Left kidney (tissue), 2 donors: ENCODE measurements around the gene OTUD3. TPM values are rescaled to one million over a fixed set of nuclear protein-coding genes. Genes with fewer than 3 reads are reported as not detected.
"Not testable (repeated sequence)": the region's sequence is repeated elsewhere in the genome, so short reads cannot be mapped to it uniquely, and the experiment has no call there.

Source experiments
- DNase-seq: peaks from one replicate; pipeline ENCODE4 v3.0.0-alpha.2; 2013
- polyA plus RNA-seq: library from polyadenylated mRNA; unstranded; fragments of 120-200 nt; gene quantifications from one replicate; pipeline ENCODE4 v1.2.1, GENCODE V29; 2013; ENCODE audit not compliant: insufficient read length

OTUD3 gene
- polyA plus RNA-seq, 1 donor, result 28.2 TPM

GRCh38 chr1:19918057-19918456, 35.9 kb downstream of the OTUD3 start:
- peak; percentile 88 for DNase-seq

GRCh38 chr1:19920132-19920710, 38.0 kb downstream of the OTUD3 start:
- no peak for DNase-seq

- DNase-seq, result no peak
Observed at GRCh38 chr1:19921310-19921709, 39.1 kb downstream of the OTUD3 start.

GRCh38 chr1:19922015-19922688, 40.0 kb downstream of the OTUD3 start:
- DNase-seq, result no peak

- no peak for DNase-seq
Observed at GRCh38 chr1:19923137-19923952, 41.1 kb downstream of the OTUD3 start, which contains the start of gene PLA2G2E. Gene PLA2G2E, minus strand, starts transcription at chr1:19923617. Its CDS starts 58 bp downstream, at chr1:19923559.

- no peak for DNase-seq
Observed at GRCh38 chr1:19923953-19924346, 41.8 kb downstream of the OTUD3 start.

- DNase-seq, result no peak
Observed at GRCh38 chr1:19925342-19926070, 43.3 kb downstream of the OTUD3 start.

GRCh38 chr1:19926296-19927129, 44.3 kb downstream of the OTUD3 start:
- DNase-seq, result no peak

GRCh38 chr1:19927130-19927421, 44.9 kb downstream of the OTUD3 start:
- DNase-seq, result not testable (repeated sequence)

GRCh38 chr1:19932866-19933265, 50.7 kb downstream of the OTUD3 start:
- DNase-seq, result no peak

GRCh38 chr1:19934336-19934735, 52.1 kb downstream of the OTUD3 start:
- no peak for DNase-seq

- DNase-seq, result no peak
Observed at GRCh38 chr1:19936061-19936750, 54.0 kb downstream of the OTUD3 start.

- DNase-seq, result no peak
Observed at GRCh38 chr1:19938472-19938871, 56.3 kb downstream of the OTUD3 start.

- no peak for DNase-seq
Observed at GRCh38 chr1:19940486-19941205, 58.5 kb downstream of the OTUD3 start.

GRCh38 chr1:19941206-19941568, 59.0 kb downstream of the OTUD3 start:
- no peak for DNase-seq

- DNase-seq, result no peak
Observed at GRCh38 chr1:19942088-19942487, 59.9 kb downstream of the OTUD3 start.

GRCh38 chr1:19942657-19943056, 60.5 kb downstream of the OTUD3 start:
- DNase-seq, result no peak

- no peak for DNase-seq
Observed at GRCh38 chr1:19945914-19946313, 63.7 kb downstream of the OTUD3 start.

GRCh38 chr1:19946331-19946751, 64.1 kb downstream of the OTUD3 start:
- no peak for DNase-seq

- no peak for DNase-seq
Observed at GRCh38 chr1:19946971-19947370, 64.8 kb downstream of the OTUD3 start.
